OCI-LY1 (cell line): Measurements from ENCODE around the gene HIVEP1.

ENCODE experiments used
- H2AFZ ChIP-seq: fragments of 200-600 bp; sonication (generic), shearing (Covaris generic); 2 replicates; pipeline ENCODE4 v1.6.0; 2014; ENCODE audit warnings: antibody characterized with exemption, mild to moderate bottlenecking, low read length
- H3F3A ChIP-seq: fragments of 200-600 bp; sonication (generic), shearing (Covaris generic); 2 replicates; pipeline ENCODE4 v1.6.0; 2014; ENCODE audit warnings: mild to moderate bottlenecking, antibody characterized with exemption, low read length, moderate library complexity; ENCODE audit not compliant: insufficient read depth
- H3K27ac ChIP-seq: fragments of 200-600 bp; sonication (generic); 2 replicates; pipeline ENCODE4 v1.5.1; 2014; ENCODE audit warnings: low read length, mixed run types, mild to moderate bottlenecking, low read depth; ENCODE audit not compliant: poor library complexity, severe bottlenecking
- H3K27me3 ChIP-seq: fragments of 200-600 bp; sonication (generic); 2 replicates; pipeline ENCODE4 v1.6.0; 2014; ENCODE audit warnings: antibody characterized with exemption, mild to moderate bottlenecking, low read length, moderate library complexity; ENCODE audit not compliant: insufficient read depth
- H3K36me3 ChIP-seq: fragments of 200-600 bp; sonication (generic); 2 replicates; pipeline ENCODE4 v1.6.1; 2014; ENCODE audit warnings: mild to moderate bottlenecking, antibody characterized with exemption, low read length, moderate library complexity, mixed read lengths; ENCODE audit not compliant: insufficient read depth
- H3K4me1 ChIP-seq: fragments of 200-600 bp; sonication (generic); 2 replicates; pipeline ENCODE4 v1.5.1; 2014; ENCODE audit warnings: mild to moderate bottlenecking, low read length, moderate library complexity; ENCODE audit not compliant: insufficient read depth, severe bottlenecking
- H3K4me2 ChIP-seq: fragments of 200-600 bp; sonication (generic), shearing (Covaris generic); 2 replicates; pipeline ENCODE4 v1.6.1; 2014; ENCODE audit warnings: low read length
- H3K4me3 ChIP-seq: fragments of 200-600 bp; sonication (generic); 2 replicates; pipeline ENCODE4 v1.5.1; 2014; ENCODE audit warnings: low read length, low read depth, mild to moderate bottlenecking, mixed read lengths; ENCODE audit not compliant: poor library complexity, severe bottlenecking
- H3K79me2 ChIP-seq: fragments of 200-600 bp; shearing (Covaris generic); 2 replicates; pipeline ENCODE4 v1.6.1; 2016; ENCODE audit warnings: mixed run types, low read length, mixed read lengths; ENCODE audit not compliant: insufficient read depth
- H3K9ac ChIP-seq: fragments of 200-600 bp; sonication (generic), shearing (Covaris generic); 2 replicates; pipeline ENCODE4 v1.6.1; 2014; ENCODE audit warnings: mild to moderate bottlenecking, low read length, mixed read lengths
- H3K9me2 ChIP-seq: fragments of 200-600 bp; sonication (generic), shearing (Covaris generic); 2 replicates; pipeline ENCODE4 v1.6.1; 2014; ENCODE audit warnings: low read depth, mild to moderate bottlenecking, low read length, mixed read lengths
- H3K9me3 ChIP-seq: fragments of 200-600 bp; shearing (Covaris generic); 2 replicates; pipeline ENCODE4 v1.6.1; 2014; ENCODE audit warnings: low read length, mixed read lengths
- H4K20me1 ChIP-seq: fragments of 200-600 bp; sonication (generic), shearing (Covaris generic); 2 replicates; pipeline ENCODE4 v1.6.0; 2016; ENCODE audit warnings: mild to moderate bottlenecking, low read length; ENCODE audit not compliant: insufficient read depth
- CTCF ChIP-seq: fragments of 200-600 bp; sonication (generic), shearing (Covaris generic); IDR thresholded peaks from 2 replicates; pipeline ENCODE4 v1.5.1; 2017; ENCODE audit warnings: mild to moderate bottlenecking, antibody characterized with exemption, low read length, moderate library complexity, mixed read lengths
- EZH2 ChIP-seq: fragments of 200-600 bp; sonication (generic), shearing (Covaris generic); IDR thresholded peaks from 2 replicates; pipeline ENCODE4 v1.8.0; 2017; ENCODE audit warnings: borderline replicate concordance, mixed run types, mild to moderate bottlenecking, antibody characterized with exemption, low read length, moderate library complexity, mixed read lengths

The HIVEP1 gene

GRCh38 chr6:12125396-12125795 is 113.3 kb downstream of the HIVEP1 start:
- Histone ChIP-seq H3K4me2 (no peak overlapping the region), H4K20me1 (no peaks in the 10 kb centered on the region), H3K9me2 (no peaks in the 10 kb centered on the region), H3K27me3 (no peaks in the 10 kb centered on the region), H3K4me3 (no peak overlapping the region), H3K36me3 (peaks cover 100% of the 10 kb centered on the region), H2AFZ (no peak overlapping the region), H3K9me3 (no peaks in the 10 kb centered on the region), H3F3A (no peaks in the 10 kb centered on the region), H3K9ac (no peak overlapping the region), H3K27ac (no peak overlapping the region), H3K79me2 (0 out of 2 replicates have a peak, but pooled peaks cover 4% of the 10 kb centered on the region), H3K4me1 (no peaks in the 10 kb centered on the region)
- TF ChIP-seq CTCF (no peak), EZH2 (no peak)

GRCh38 chr6:12126051-12126450 is 113.9 kb downstream of the HIVEP1 start:
- Histone ChIP-seq H3K4me1 (no peaks in the 10 kb centered on the region), H3K79me2 (0 out of 2 replicates have a peak, but pooled peaks cover 4% of the 10 kb centered on the region), H3K4me3 (no peak overlapping the region), H3K4me2 (no peak overlapping the region), H3K9me2 (no peaks in the 10 kb centered on the region), H3K9me3 (no peaks in the 10 kb centered on the region), H3K9ac (no peak overlapping the region), H3K27me3 (no peaks in the 10 kb centered on the region), H3K36me3 (peaks cover 98% of the 10 kb centered on the region), H2AFZ (no peak overlapping the region), H4K20me1 (no peaks in the 10 kb centered on the region), H3K27ac (no peak overlapping the region), H3F3A (no peaks in the 10 kb centered on the region)
- TF ChIP-seq CTCF, result no peak
- no peak for TF ChIP-seq EZH2

- H3K9me3 ChIP-seq, result no peaks in the 10 kb centered on the region
- H2AFZ ChIP-seq, result no peak overlapping the region
- H3K36me3 ChIP-seq, result peaks cover 92% of the 10 kb centered on the region
- H3K4me2 ChIP-seq, result no peak overlapping the region
- H3K4me1 ChIP-seq, result no peaks in the 10 kb centered on the region
- H3K9me2 ChIP-seq, result no peaks in the 10 kb centered on the region
- no peak overlapping the region for H3K9ac ChIP-seq
- TF ChIP-seq CTCF, result no peak
- TF ChIP-seq EZH2, result no peak
- H3K27ac ChIP-seq, result no peak overlapping the region
- H3F3A ChIP-seq, result no peaks in the 10 kb centered on the region
- H4K20me1 ChIP-seq, result no peaks in the 10 kb centered on the region
- H3K79me2 ChIP-seq, result 0 out of 2 replicates have a peak, but pooled peaks cover 4% of the 10 kb centered on the region
- no peak overlapping the region for H3K4me3 ChIP-seq
- H3K27me3 ChIP-seq, result no peaks in the 10 kb centered on the region
These were observed 117.4 kb downstream of the HIVEP1 start for GRCh38 chr6:12129523-12129922.
